NCI-H1417 treated with DMSO at 0.1 percent for 48 hours (cell line): Measurements from ENCODE around the gene NOL4L.

Experiments
- DNase-seq: peaks from one replicate; lab custom pipeline; 2025; lab: John Stamatoyannopoulos, UW

The NOL4L gene

GRCh38 chr20:32483351-32484224 is 101.5 kb downstream of the NOL4L start:
- peak; percentile 58 for DNase-seq

- no peak for DNase-seq
These were observed 102.5 kb downstream of the NOL4L start for GRCh38 chr20:32482442-32483261.

DNA sequence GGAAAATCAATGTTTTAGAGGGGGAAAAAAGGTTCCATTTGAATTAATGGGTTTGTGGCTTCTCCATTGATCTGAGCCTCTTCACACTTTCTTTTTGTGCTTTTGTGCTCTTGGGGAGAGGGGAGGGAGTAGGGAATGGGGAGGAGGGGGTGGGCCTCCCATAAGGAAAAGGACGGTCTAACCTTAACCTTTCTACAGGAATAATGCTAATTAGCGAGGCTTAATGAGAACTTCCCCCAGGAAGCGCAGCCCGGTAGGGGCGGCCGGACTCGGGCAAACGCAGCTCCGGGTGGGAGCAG is 103.0 kb downstream of the NOL4L start:
- DNase-seq: no peak

DNA sequence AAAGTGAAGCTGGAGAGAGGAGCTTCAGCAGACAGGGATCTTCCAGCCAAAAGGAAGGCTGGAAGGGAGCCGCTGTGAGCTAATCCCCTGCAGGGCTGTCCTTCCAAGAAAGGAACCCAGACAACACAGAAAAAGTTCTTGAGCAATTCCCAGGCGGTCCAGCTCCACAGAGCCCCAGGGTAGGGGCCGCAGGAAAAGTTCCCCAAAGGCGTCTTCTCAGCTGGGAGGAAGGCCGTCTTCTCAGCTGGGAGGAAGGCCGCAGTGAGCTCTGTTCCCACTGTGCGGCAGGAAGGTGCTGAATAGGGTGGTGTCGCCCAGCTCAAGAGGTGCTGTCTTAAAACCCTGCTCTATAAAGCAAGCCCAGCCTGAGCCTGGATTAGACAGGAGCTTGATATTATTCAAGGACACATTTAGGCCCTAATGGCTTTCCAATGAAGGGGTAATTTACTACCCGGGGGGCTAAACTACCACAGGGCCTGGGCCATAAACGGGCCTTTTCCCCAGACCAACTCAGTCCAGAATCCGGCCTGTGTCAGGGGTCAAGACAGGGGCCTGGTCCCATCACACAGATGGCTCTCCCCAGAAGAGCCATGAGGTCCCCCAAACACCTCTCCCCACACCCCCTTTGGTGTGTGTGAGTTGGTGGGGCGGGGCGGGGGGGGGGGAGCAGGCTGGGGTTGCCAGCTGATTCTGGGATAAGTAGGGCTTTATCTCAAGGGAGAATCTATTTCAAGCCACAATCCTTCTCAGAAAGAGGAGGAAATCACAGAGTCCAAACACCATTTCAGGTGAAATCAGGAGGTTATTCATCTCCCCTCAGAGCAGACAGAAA is 103.6 kb downstream of the NOL4L start:
- DNase-seq: no peak

- DNase-seq: no peak
These were observed 104.5 kb downstream of the NOL4L start for GRCh38 chr20:32480371-32481241.

GRCh38 chr20:32479697-32480171 is 105.4 kb downstream of the NOL4L start:
- DNase-seq: no peak

GRCh38 chr20:32479012-32479411 is 106.1 kb downstream of the NOL4L start:
- no peak for DNase-seq

- DNase-seq: no peak
These were observed 106.6 kb downstream of the NOL4L start for GRCh38 chr20:32478576-32478975.

- no peak for DNase-seq
These were observed 107.3 kb downstream of the NOL4L start for GRCh38 chr20:32477594-32478512.

GRCh38 chr20:32476684-32477593 is 108.2 kb downstream of the NOL4L start:
- no peak for DNase-seq

DNA sequence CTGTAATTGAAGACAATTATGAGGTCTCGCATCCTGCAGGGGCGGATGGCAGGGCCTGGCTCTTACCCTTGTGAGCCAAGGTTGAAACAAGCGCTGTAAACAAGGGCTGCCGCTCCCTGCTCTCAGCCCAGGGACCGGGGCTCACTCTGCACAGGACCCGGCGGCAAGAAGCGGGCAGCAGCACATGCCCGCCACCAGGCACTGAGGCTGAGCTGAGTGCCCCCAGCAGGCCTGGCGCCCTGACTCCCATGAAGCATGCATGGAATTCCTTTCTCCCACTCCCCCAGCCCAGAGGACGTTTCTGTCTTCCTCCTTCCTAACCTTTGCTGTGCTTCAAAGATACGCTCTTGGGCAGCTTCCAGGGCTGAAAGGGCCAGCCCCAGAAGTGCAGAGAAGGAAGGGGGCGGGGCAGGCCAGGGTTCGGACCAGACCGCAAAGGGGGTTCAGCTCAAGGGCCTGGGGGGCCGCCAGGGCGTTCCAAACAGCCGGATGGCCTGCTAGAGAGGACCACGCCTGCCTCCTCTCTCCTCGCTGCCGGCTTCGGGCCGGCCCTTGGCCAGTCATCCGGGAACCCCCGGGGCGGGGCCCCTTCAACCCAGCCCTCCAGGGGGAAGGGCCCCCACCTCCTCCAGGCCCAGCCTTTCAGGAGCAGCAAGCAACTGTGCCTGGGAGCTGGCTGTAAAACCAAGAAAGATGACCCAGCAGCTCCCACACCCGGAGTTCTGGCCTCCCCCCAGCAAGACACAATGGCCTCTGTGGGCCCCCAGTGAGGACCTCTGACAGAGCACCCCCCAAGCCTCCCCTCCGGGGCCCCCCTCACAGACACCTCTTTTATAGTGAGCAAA is 109.9 kb downstream of the NOL4L start:
- no peak for DNase-seq

GRCh38 chr20:32474717-32474966 is 110.5 kb downstream of the NOL4L start:
- no peak for DNase-seq

DNA sequence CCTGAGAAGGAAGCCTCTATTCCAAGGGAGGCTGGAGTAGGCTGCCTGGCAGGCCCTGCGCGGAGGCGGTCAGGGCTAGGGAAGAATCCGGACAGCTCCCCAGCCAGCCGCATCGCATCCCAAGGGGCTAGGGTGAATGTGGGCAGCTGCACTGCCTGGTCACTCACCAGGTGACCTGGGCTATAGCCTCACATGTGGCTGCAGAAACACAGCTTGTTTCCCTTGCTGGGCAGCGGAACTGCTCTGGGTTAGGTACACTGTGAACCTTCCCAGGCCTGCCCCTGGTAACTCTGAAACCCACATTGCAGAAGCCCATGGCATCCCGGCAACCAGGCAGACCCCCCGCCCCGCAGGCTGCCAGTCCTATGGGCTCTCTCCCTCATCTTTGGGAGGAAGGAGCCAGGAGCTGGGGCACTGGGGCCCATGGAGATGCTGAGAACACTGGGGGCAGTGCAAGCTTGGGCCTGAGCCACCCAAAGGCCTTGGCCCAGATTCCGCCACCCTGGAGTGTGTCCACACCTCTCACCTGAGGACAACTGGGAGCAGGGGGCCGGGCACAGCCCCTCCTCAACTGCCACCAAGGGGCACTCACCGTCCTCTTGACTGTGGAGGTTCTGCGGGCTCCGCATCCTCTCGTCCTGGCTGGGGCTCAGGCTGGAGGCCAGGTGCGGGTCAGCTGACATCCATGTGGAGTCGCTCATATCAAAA is 111.0 kb downstream of the NOL4L start:
- no peak for DNase-seq

DNA sequence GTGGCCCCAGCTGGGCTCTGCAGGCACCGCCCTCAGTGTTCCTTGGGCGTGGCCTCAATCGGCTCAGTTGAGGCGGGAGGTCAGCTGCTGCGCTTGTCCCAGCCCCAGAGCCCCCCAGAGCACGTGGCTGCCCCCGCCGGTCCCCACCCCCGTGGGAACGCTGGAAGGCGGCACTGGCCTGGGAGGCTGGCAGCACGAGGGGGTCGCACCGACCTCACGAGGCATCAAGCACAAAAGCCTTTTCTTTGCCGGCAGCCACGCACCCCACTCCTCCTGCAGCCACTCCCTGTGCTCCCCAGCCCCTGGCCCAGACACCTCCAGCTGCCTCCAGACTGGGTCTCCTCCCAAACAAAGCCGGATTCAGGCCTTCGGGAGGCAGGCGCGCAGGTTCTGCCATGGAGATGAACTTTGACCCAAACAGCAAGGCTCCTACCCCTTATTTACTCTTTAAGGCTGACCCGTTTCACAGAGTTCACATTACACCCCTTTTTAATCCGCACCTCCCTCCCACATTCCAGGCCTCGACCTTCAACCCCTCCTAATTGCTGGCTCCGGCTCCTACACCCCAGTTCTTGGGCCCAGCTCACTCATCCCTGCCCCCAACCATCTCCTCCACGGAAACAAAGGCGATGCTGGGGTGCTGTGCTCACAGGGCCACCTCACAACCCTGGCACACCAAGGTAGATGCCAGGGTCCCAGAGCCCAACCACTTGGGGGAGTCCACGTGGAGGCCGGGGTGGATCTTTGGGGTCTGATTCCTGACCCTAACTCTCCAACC is 111.7 kb downstream of the NOL4L start:
- no peak for DNase-seq

DNA sequence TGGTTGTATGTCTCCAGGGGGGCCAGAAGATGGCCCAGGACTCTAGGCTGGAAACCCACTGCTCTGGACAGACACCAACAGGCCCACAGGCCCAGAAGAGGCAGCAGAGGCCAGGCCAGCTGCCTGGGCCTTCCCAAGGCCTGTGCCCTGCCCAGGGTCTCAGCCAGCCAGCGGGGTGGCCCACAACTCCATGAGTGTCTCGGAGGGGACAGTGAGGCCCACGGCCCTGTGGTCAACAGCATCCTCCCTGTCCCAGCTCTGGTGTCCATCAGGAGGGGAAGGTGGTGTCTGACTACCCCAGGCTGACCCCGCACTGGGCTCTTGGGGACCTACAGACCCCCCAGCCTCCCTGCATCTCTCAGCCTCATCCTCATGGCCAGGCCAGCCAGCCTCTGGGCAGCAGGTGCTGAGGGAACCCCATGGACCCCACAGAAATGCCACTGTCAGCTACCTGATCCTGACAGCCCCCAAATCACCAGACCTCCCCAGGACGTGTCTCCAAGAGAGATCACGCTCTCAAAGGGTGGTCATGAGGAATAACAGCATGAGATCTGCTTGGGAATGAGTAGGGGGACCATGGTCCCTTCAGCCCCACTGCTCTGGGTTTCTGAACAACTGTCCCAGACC is 112.4 kb downstream of the NOL4L start:
- DNase-seq: no peak

DNA sequence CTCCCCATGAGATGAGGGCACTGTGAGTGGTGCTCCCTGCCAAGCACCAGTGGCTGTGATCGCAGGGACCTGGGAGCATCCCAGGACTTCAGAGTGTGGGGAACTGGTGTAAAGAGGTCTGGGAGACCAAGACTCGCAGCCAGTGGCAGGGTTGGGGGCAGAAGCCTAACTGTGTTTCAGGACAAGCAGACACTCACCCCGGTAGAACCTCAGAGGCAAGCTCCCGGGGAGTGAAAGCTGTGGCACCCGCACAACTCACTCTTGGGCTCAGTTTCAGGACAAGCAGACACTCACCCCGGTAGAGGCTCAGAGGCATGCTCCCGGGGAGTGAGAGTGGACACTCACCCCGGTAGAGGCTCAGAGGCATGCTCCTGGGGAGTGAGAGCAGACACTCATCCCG is 114.2 kb downstream of the NOL4L start:
- DNase-seq: no peak
